Measurements from ENCODE around the gene MYCBP2. TPM values are rescaled to one million over a fixed set of nuclear protein-coding genes. Genes with fewer than 3 reads are reported as not detected.

The MYCBP2 gene
- total and polyA plus RNA-seq, 4 experiments from 2014 or later, result 13.3 to 197 (median 118) TPM

GRCh38 chr13:77338961-77339401 lies 12.1 kb upstream of the MYCBP2 start:
- ChIA-PET CTCF (ENCODE audit: partially characterized antibody) (interaction anchor here (0.7 to 2.4 kb wide), 3 partner anchors 8 to 140 kb away, joined by 3 to 7 read pairs (median 3); no protein-coding TSS in a partner anchor), POLR2A (ENCODE audit: partially characterized antibody) (interaction anchor here (1.1 to 2.8 kb wide), 2 partner anchors 9 to 11 kb away, joined by 4 to 15 read pairs; partner anchors contain the start of gene MYCBP2)
- Mint-ChIP-seq H3K27ac (peak overlapping the region in 3 of 7 donors; percentile 11 to 75 (median 36)), H3K36me3 (no peaks in the 10 kb centered on the region), H3K4me3 (peak overlapping the region in 2 of 8 donors; percentile 0 to 21), H3K27me3 (peaks cover 2% of the 10 kb centered on the region in 2 donors), H3K9me3 (peaks cover 0 to 2% (median 0%) of the 10 kb centered on the region in 8 donors), H3K4me1 (peaks cover 5 to 21% (median 11%) of the 10 kb centered on the region in 4 donors)
- Histone ChIP-seq H3K27me3 (ENCODE audit: insufficient read depth, low read length) (no peaks in the 10 kb centered on the region), H3K9me3 (ENCODE audit: control insufficient read depth in 1 of 2, low read length in 2 of 2) (no peaks in the 10 kb centered on the region), H3K36me3 (ENCODE audit: insufficient read depth, low read length) (no peaks in the 10 kb centered on the region), H3K4me3 (ENCODE audit: low read length in 2 of 2) (no peak overlapping the region), H3K4me1 (ENCODE audit: insufficient read depth, low read length) (peaks cover 8% of the 10 kb centered on the region), H3K27ac (ENCODE audit: low read depth, low read length) (no peak overlapping the region)
- no peak for DNase-seq
- intact Hi-C loops (cut with micrococcal nuclease), result no loop called here

GRCh38 chr13:77338329-77338728 lies 11.4 kb upstream of the MYCBP2 start:
- peaks cover 2% of the 10 kb centered on the region in 2 donors for H3K27me3 Mint-ChIP-seq
- intact Hi-C loops (cut with micrococcal nuclease), result no loop called here
- H3K27ac ChIP-seq (ENCODE audit: low read depth, low read length), result no peak overlapping the region
- H3K9me3 Mint-ChIP-seq, result peaks cover 0 to 2% (median 0%) of the 10 kb centered on the region in 8 donors
- no peaks in the 10 kb centered on the region for H3K27me3 ChIP-seq (ENCODE audit: insufficient read depth, low read length)
- peaks cover 8% of the 10 kb centered on the region for H3K4me1 ChIP-seq (ENCODE audit: insufficient read depth, low read length)
- ChIA-PET CTCF (ENCODE audit: partially characterized antibody) (interaction anchor here (0.7 to 3.6 kb wide), 4 partner anchors 8 to 140 kb away, joined by 3 to 20 read pairs (median 5); partner anchors contain the start of gene MYCBP2), POLR2A (ENCODE audit: partially characterized antibody) (interaction anchor here (1.1 to 2.8 kb wide), 2 partner anchors 9 to 11 kb away, joined by 4 to 15 read pairs; partner anchors contain the start of gene MYCBP2)
- no peaks in the 10 kb centered on the region for H3K36me3 Mint-ChIP-seq
- peak overlapping the region in 1 of 7 donors; percentile 36 for H3K27ac Mint-ChIP-seq
- no peak overlapping the region for H3K4me3 ChIP-seq (ENCODE audit: low read length in 2 of 2)
- no peak for DNase-seq
- no peaks in the 10 kb centered on the region for H3K9me3 ChIP-seq (ENCODE audit: control insufficient read depth in 1 of 2, low read length in 2 of 2)
- peaks cover 5 to 21% (median 11%) of the 10 kb centered on the region in 4 donors for H3K4me1 Mint-ChIP-seq
- H3K36me3 ChIP-seq (ENCODE audit: insufficient read depth, low read length), result no peaks in the 10 kb centered on the region
- peak overlapping the region in 1 of 8 donors; percentile 0 for H3K4me3 Mint-ChIP-seq

- POLR2A ChIA-PET (ENCODE audit: partially characterized antibody), result interaction anchor here (1.3 to 2.8 kb wide), 2 partner anchors 7 to 10 kb away, joined by 4 to 15 read pairs; partner anchors contain the start of gene MYCBP2
Measured at GRCh38 chr13:77337159-77337558, 10.3 kb upstream of the MYCBP2 start.

GRCh38 chr13:77335543-77335942 lies 8.6 kb upstream of the MYCBP2 start:
- no peaks in the 10 kb centered on the region for H3K9me3 ChIP-seq (ENCODE audit: control insufficient read depth in 1 of 2, low read length in 2 of 2)
- peaks cover 2% of the 10 kb centered on the region in 2 donors for H3K27me3 Mint-ChIP-seq
- no peak overlapping the region for H3K27ac ChIP-seq (ENCODE audit: low read depth, low read length)
- H3K4me3 Mint-ChIP-seq, result no peak overlapping the region
- H3K36me3 ChIP-seq (ENCODE audit: insufficient read depth, low read length), result no peaks in the 10 kb centered on the region
- peaks cover 10 to 29% (median 15%) of the 10 kb centered on the region in 4 donors for H3K4me1 Mint-ChIP-seq
- no peak overlapping the region for H3K4me3 ChIP-seq (ENCODE audit: low read length in 2 of 2)
- intact Hi-C loops (cut with micrococcal nuclease), result no loop called here
- H3K36me3 Mint-ChIP-seq, result no peaks in the 10 kb centered on the region
- peaks cover 15% of the 10 kb centered on the region for H3K4me1 ChIP-seq (ENCODE audit: insufficient read depth, low read length)
- H3K27me3 ChIP-seq (ENCODE audit: insufficient read depth, low read length), result no peaks in the 10 kb centered on the region
- peaks cover 0 to 2% (median 0%) of the 10 kb centered on the region in 8 donors for H3K9me3 Mint-ChIP-seq
- POLR2A ChIA-PET (ENCODE audit: partially characterized antibody), result interaction anchor here (1.3 kb wide), 1 partner anchor 10 kb away, joined by 5 read pairs; no protein-coding TSS in a partner anchor
- DNase-seq, result no peak
- H3K27ac Mint-ChIP-seq, result no peak overlapping the region
- CTCF ChIA-PET (ENCODE audit: partially characterized antibody), result interaction anchor here (3.6 kb wide), 1 partner anchor 10 kb away, joined by 20 read pairs; the partner anchor contains the start of gene MYCBP2

More at GRCh38 chr13:77337159-77337558, 10.3 kb upstream of the MYCBP2 start:
- Mint-ChIP-seq H3K27ac (no peak overlapping the region), H3K4me3 (no peak overlapping the region), H3K4me1 (peaks cover 5 to 21% (median 11%) of the 10 kb centered on the region in 4 donors), H3K9me3 (peaks cover 0 to 2% (median 0%) of the 10 kb centered on the region in 8 donors), H3K36me3 (no peaks in the 10 kb centered on the region), H3K27me3 (peaks cover 2% of the 10 kb centered on the region in 2 donors)
- Histone ChIP-seq H3K36me3 (ENCODE audit: insufficient read depth, low read length) (no peaks in the 10 kb centered on the region), H3K27ac (ENCODE audit: low read depth, low read length) (no peak overlapping the region), H3K4me1 (ENCODE audit: insufficient read depth, low read length) (peaks cover 8% of the 10 kb centered on the region), H3K4me3 (ENCODE audit: low read length in 2 of 2) (no peak overlapping the region), H3K27me3 (ENCODE audit: insufficient read depth, low read length) (no peaks in the 10 kb centered on the region), H3K9me3 (ENCODE audit: control insufficient read depth in 1 of 2, low read length in 2 of 2) (no peaks in the 10 kb centered on the region)
- intact Hi-C loops (cut with micrococcal nuclease), result no loop called here
- DNase-seq, result no peak
- CTCF ChIA-PET (ENCODE audit: partially characterized antibody), result interaction anchor here (1.2 to 3.6 kb wide), 3 partner anchors 11 to 141 kb away, joined by 3 to 20 read pairs (median 5); partner anchors contain the start of gene MYCBP2

GRCh38 chr13:77333594-77333993 lies 6.7 kb upstream of the MYCBP2 start:
- Histone ChIP-seq H3K27ac (ENCODE audit: low read depth, low read length) (no peak overlapping the region), H3K4me3 (ENCODE audit: low read length in 2 of 2) (no peak overlapping the region), H3K36me3 (ENCODE audit: insufficient read depth, low read length) (no peaks in the 10 kb centered on the region), H3K9me3 (ENCODE audit: control insufficient read depth in 1 of 2, low read length in 2 of 2) (no peaks in the 10 kb centered on the region), H3K27me3 (ENCODE audit: insufficient read depth, low read length) (no peaks in the 10 kb centered on the region), H3K4me1 (ENCODE audit: insufficient read depth, low read length) (peaks cover 19% of the 10 kb centered on the region)
- Mint-ChIP-seq H3K4me3 (no peak overlapping the region), H3K9me3 (peaks cover 0 to 2% (median 0%) of the 10 kb centered on the region in 8 donors), H3K36me3 (peaks cover 0 to 9% of the 10 kb centered on the region in 2 donors), H3K27me3 (peaks cover 2% of the 10 kb centered on the region in 2 donors), H3K4me1 (peaks cover 13 to 27% (median 21%) of the 10 kb centered on the region in 4 donors), H3K27ac (no peak overlapping the region)
- CTCF ChIA-PET (ENCODE audit: partially characterized antibody), result interaction anchor here (2.4 kb wide), 1 partner anchor 145 kb away, joined by 9 read pairs; no protein-coding TSS in a partner anchor
- DNase-seq, result no peak
- intact Hi-C loops (cut with micrococcal nuclease), result no loop called here
- POLR2A ChIA-PET (ENCODE audit: partially characterized antibody), result no interaction called here

GRCh38 chr13:77331421-77331820 lies 4.5 kb upstream of the MYCBP2 start:
- Mint-ChIP-seq H3K27me3 (no peaks in the 10 kb centered on the region), H3K4me1 (peaks cover 14 to 39% (median 28%) of the 10 kb centered on the region in 4 donors), H3K9me3 (peaks cover 0 to 3% (median 0%) of the 10 kb centered on the region in 8 donors), H3K36me3 (peaks cover 0 to 14% of the 10 kb centered on the region in 2 donors), H3K27ac (peak overlapping the region; percentile 38 to 93 (median 73)), H3K4me3 (peak overlapping the region in 6 of 8 donors; percentile 30 to 71 (median 54))
- Histone ChIP-seq H3K27me3 (ENCODE audit: insufficient read depth, low read length) (no peaks in the 10 kb centered on the region), H3K27ac (ENCODE audit: low read depth, low read length) (no peak overlapping the region), H3K36me3 (ENCODE audit: insufficient read depth, low read length) (no peaks in the 10 kb centered on the region), H3K4me1 (ENCODE audit: insufficient read depth, low read length) (peaks cover 31% of the 10 kb centered on the region), H3K9me3 (ENCODE audit: control insufficient read depth in 1 of 2, low read length in 2 of 2) (no peaks in the 10 kb centered on the region), H3K4me3 (ENCODE audit: low read length in 2 of 2) (no peak overlapping the region)
- intact Hi-C loops (cut with micrococcal nuclease), result no loop called here
- CTCF ChIA-PET (ENCODE audit: partially characterized antibody), result interaction anchor here (2.4 kb wide), 1 partner anchor 147 kb away, joined by 9 read pairs; no protein-coding TSS in a partner anchor
- no peak for DNase-seq
- POLR2A ChIA-PET (ENCODE audit: partially characterized antibody), result interaction anchor here (1.2 kb wide), 1 partner anchor 23 kb away, joined by 3 read pairs; no protein-coding TSS in a partner anchor
